H1 (cell line): ENCODE measurements around the gene ARL9. TPM values are rescaled to one million over a fixed set of nuclear protein-coding genes. Genes with fewer than 3 reads are reported as not detected.

Experiments
- CTCF ChIA-PET: fragments of 300-600 bp; sonication (Branson Sonifier 250); formaldehyde crosslinking; loops from one replicate; lab custom pipeline; 2021; ENCODE audit not compliant: partially characterized antibody; lab: Charles Lee
- POLR2A ChIA-PET: fragments of 300-600 bp; sonication (Branson Sonifier 250); formaldehyde crosslinking; loops from one replicate; lab custom pipeline; 2021; ENCODE audit warnings: inconsistent platforms; ENCODE audit not compliant: partially characterized antibody; lab: Charles Lee
- DNase-seq, 2 experiments: peaks; one replicate each; pipeline versions ENCODE4 v3.0.0 to v3.0.0-alpha.2; 2010 to 2022; ENCODE audit warnings: low spot score in 2 of 2, low read depth in 1 of 2, mixed read lengths in 1 of 2
- FAIRE-seq: peaks from 2 replicates; lab custom pipeline; 2011; peaks lifted over from hg19 to GRCh38; lab: Jason Lieb, UNC
- H2AFZ ChIP-seq: 2 replicates; pipeline ENCODE4 v1.8.1; 2012; ENCODE audit warnings: low read length, inconsistent platforms
- H2AK5ac ChIP-seq: 2 replicates; pipeline ENCODE4 v1.6.1; 2013; ENCODE audit warnings: low read depth, low read length
- H2BK120ac ChIP-seq: replicated peaks from 2 replicates; pipeline ENCODE3; 2013; ENCODE audit warnings: low read depth, low read length, inconsistent platforms
- H2BK12ac ChIP-seq: 2 replicates; pipeline ENCODE4 v1.6.1; 2013; ENCODE audit warnings: low read depth, low read length
- H2BK15ac ChIP-seq: 2 replicates; pipeline ENCODE4 v1.6.1; 2013; ENCODE audit warnings: low read length
- H2BK20ac ChIP-seq: 2 replicates; pipeline ENCODE4 v1.6.1; 2013; ENCODE audit warnings: low read length
- H2BK5ac ChIP-seq: 2 replicates; pipeline ENCODE4 v1.6.1; 2013; ENCODE audit warnings: low read depth, low read length
- H3K14ac ChIP-seq: 2 replicates; pipeline ENCODE4 v1.6.1; 2013; ENCODE audit warnings: inconsistent platforms; ENCODE audit not compliant: insufficient read length
- H3K18ac ChIP-seq: 2 replicates; pipeline ENCODE4 v1.6.1; 2013; ENCODE audit warnings: low read length; ENCODE audit errors: extremely low read depth
- H3K23ac ChIP-seq: 2 replicates; pipeline ENCODE4 v1.6.1; 2013; ENCODE audit warnings: inconsistent platforms; ENCODE audit not compliant: insufficient read length
- H3K23me2 ChIP-seq: 2 replicates; pipeline ENCODE4 v1.6.1; 2013; ENCODE audit warnings: low read depth, low read length
- H3K27ac ChIP-seq: 2 replicates; pipeline ENCODE4 v1.6.1; 2011; ENCODE audit warnings: low read depth, low read length, inconsistent platforms
- H3K27me3 ChIP-seq, 4 experiments: replicated peaks in 1 of 4; 1 replicate in 1 of 4; 2 replicates in 3 of 4; pipeline versions ENCODE4 v1.6.1 to v1.8.1; 2011 to 2013; ENCODE audit warnings: low read length in 3 of 4, mild to moderate bottlenecking in 3 of 4, inconsistent platforms in 2 of 4, mixed read lengths in 2 of 4, moderate library complexity in 1 of 4; ENCODE audit not compliant: control insufficient read depth in 3 of 4, insufficient read depth in 3 of 4; ENCODE audit errors: extremely low read depth in 1 of 4
- H3K36me3 ChIP-seq, 4 experiments: 2 replicates each; pipeline versions ENCODE4 v1.6.1 to v1.8.1; 2011 to 2013; ENCODE audit warnings: mild to moderate bottlenecking in 4 of 4, low read length in 3 of 4, moderate library complexity in 2 of 4, control low read depth in 1 of 4, inconsistent platforms in 1 of 4; ENCODE audit not compliant: insufficient read depth in 4 of 4, control insufficient read depth in 2 of 4
- H3K4ac ChIP-seq: replicated peaks from 2 replicates; pipeline ENCODE3; 2013; ENCODE audit warnings: low read length, low read depth, mixed read lengths, inconsistent platforms; ENCODE audit not compliant: insufficient read length
- H3K4me1 ChIP-seq, 4 experiments: replicated peaks in 1 of 4; 1 replicate in 1 of 4; 2 replicates in 3 of 4; pipeline versions ENCODE4 v1.6.1 to v1.8.1; 2011 to 2013; ENCODE audit warnings: low read length in 3 of 4, inconsistent platforms in 2 of 4, mixed read lengths in 1 of 4; ENCODE audit not compliant: insufficient read depth in 4 of 4, control insufficient read depth in 3 of 4
- H3K4me2 ChIP-seq, 2 experiments: 2 replicates each; pipeline versions ENCODE4 v1.6.1 to v1.8.1; 2011 to 2013; ENCODE audit warnings: low read depth in 2 of 2, low read length in 2 of 2, control low read depth in 1 of 2, inconsistent platforms in 1 of 2, mild to moderate bottlenecking in 1 of 2; ENCODE audit not compliant: insufficient read depth in 1 of 2
- H3K4me3 ChIP-seq, 4 experiments: fragments of 200-600, 300-600 bp in 1 of 4; sonication (generic), shearing (Covaris generic), sonication (Bioruptor Twin) in 1 of 4; 2 replicates each; pipeline versions ENCODE4 v1.5.1 to v1.8.1; 2011 to 2016; ENCODE audit warnings: low read length in 4 of 4, low read depth in 3 of 4, control low read depth in 2 of 4, inconsistent platforms in 2 of 4, mild to moderate bottlenecking in 2 of 4, mixed read lengths in 1 of 4, moderate library complexity in 1 of 4; ENCODE audit not compliant: insufficient read depth in 2 of 4; ENCODE audit errors: extremely low read depth in 1 of 4
- H3K56ac ChIP-seq: replicated peaks from 2 replicates; pipeline ENCODE3; 2013; ENCODE audit warnings: low read depth, mild to moderate bottlenecking, mixed read lengths, low read length, inconsistent platforms; ENCODE audit not compliant: insufficient read length
- H3K79me1 ChIP-seq: 2 replicates; pipeline ENCODE4 v1.6.1; 2013; ENCODE audit warnings: low read depth, low read length, control low read depth
- H3K79me2 ChIP-seq, 2 experiments: 2 replicates each; pipeline versions ENCODE4 v1.6.1 to v1.8.1; 2012 to 2013; ENCODE audit warnings: low read length in 2 of 2, mild to moderate bottlenecking in 2 of 2, inconsistent platforms in 1 of 2; ENCODE audit not compliant: insufficient read depth in 2 of 2, control insufficient read depth in 1 of 2
- H3K9ac ChIP-seq, 4 experiments: replicated peaks in 1 of 4; 1 replicate in 1 of 4; 2 replicates in 3 of 4; pipeline versions ENCODE4 v1.6.1 to v1.8.1; 2011 to 2013; ENCODE audit warnings: low read depth in 3 of 4, low read length in 3 of 4, control low read depth in 2 of 4, mild to moderate bottlenecking in 2 of 4, moderate library complexity in 2 of 4, inconsistent platforms in 1 of 4; ENCODE audit errors: extremely low read depth in 1 of 4
- H3K9me3 ChIP-seq, 2 experiments: 2 replicates each; pipeline versions ENCODE4 v1.6.1 to v1.8.1; 2012 to 2013; ENCODE audit warnings: mild to moderate bottlenecking in 2 of 2, moderate library complexity in 2 of 2, control low read depth in 1 of 2, inconsistent platforms in 1 of 2, low read depth in 1 of 2, low read length in 1 of 2, mixed read lengths in 1 of 2; ENCODE audit not compliant: insufficient read depth in 2 of 2
- H4K20me1 ChIP-seq, 2 experiments: replicated peaks in 1 of 2; 2 replicates each; pipeline versions ENCODE3 to v1.8.1; 2011 to 2013; ENCODE audit warnings: inconsistent platforms in 2 of 2, low read length in 2 of 2, mild to moderate bottlenecking in 1 of 2; ENCODE audit not compliant: insufficient read depth in 2 of 2, control insufficient read depth in 1 of 2
- H4K5ac ChIP-seq: 2 replicates; pipeline ENCODE4 v1.6.1; 2013; ENCODE audit warnings: low read length, low read depth, mixed read lengths, inconsistent platforms; ENCODE audit not compliant: insufficient read length
- H4K8ac ChIP-seq: 2 replicates; pipeline ENCODE4 v1.8.0; 2013; ENCODE audit warnings: mild to moderate bottlenecking, moderate library complexity, low read length, inconsistent platforms; ENCODE audit not compliant: insufficient read depth; ENCODE audit errors: extremely low read depth
- H4K91ac ChIP-seq: replicated peaks from 2 replicates; pipeline ENCODE3; 2013; ENCODE audit warnings: low read length, mixed read lengths, inconsistent platforms; ENCODE audit not compliant: insufficient read length
- CHD1 ChIP-seq: IDR thresholded peaks from 2 replicates; pipeline ENCODE4 v1.6.1; 2012; ENCODE audit warnings: low read depth, low read length, improper control_type of control experiment
- CHD2 ChIP-seq: IDR thresholded peaks from 2 replicates; pipeline ENCODE4 v1.6.1; 2012; ENCODE audit warnings: low read length, improper control_type of control experiment
- CTBP2 ChIP-seq: IDR thresholded peaks from 2 replicates; pipeline ENCODE4 v1.7.0; 2011; ENCODE audit warnings: borderline replicate concordance, mild to moderate bottlenecking, moderate library complexity, mixed read lengths, low read length; ENCODE audit not compliant: insufficient read depth, insufficient read length
- GTF2F1 ChIP-seq: IDR thresholded peaks from 2 replicates; pipeline ENCODE4 v1.6.1; 2012; ENCODE audit warnings: low read depth, low read length, improper control_type of control experiment, borderline replicate concordance
- NRF1 ChIP-seq: IDR thresholded peaks from 2 replicates; pipeline ENCODE4 v1.6.1; 2011; ENCODE audit warnings: mild to moderate bottlenecking, low read depth, low read length, improper control_type of control experiment
- POLR2AphosphoS5 ChIP-seq: IDR thresholded peaks from 2 replicates; pipeline ENCODE4 v1.6.1; 2011; ENCODE audit warnings: low read depth, low read length
- RFX5 ChIP-seq: IDR thresholded peaks from 2 replicates; pipeline ENCODE4 v1.6.1; 2011; ENCODE audit warnings: low read depth, low read length, improper control_type of control experiment, borderline replicate concordance
- YY1 ChIP-seq: IDR thresholded peaks from 2 replicates; pipeline ENCODE4 v1.6.1; 2011; ENCODE audit warnings: low read depth, mild to moderate bottlenecking, low read length
- WGBS, 2 experiments: shearing (Covaris generic) in 1 of 2; methylation state at CpG; one replicate each; pipeline versions ENCODE4 v1.1.6 to v1.1.7; 2013 to 2015; ENCODE audit warnings: low lambda C conversion rate in 2 of 2, mixed read lengths in 2 of 2, inconsistent platforms in 1 of 2, low coverage in 1 of 2, missing lambda C conversion rate in 1 of 2; ENCODE audit not compliant: insufficient replicate concordance in 2 of 2, insufficient coverage in 1 of 2, insufficient read length in 1 of 2; ENCODE audit errors: extremely low coverage in 1 of 2, missing lambda C conversion rate in 1 of 2; 5-methylcytosine and 5-hydroxymethylcytosine counted together
- polyA plus RNA-seq, 7 experiments: library from polyadenylated mRNA; depleted of rRNA in 3 of 7; stranded (reverse) in 5 of 7; unstranded in 2 of 7; fragments of >200 nt in 5 of 7; fragments of 200-250 nt in 2 of 7; gene quantifications; 1 replicate in 5 of 7; 2 replicates in 1 of 7; 4 replicates in 1 of 7; pipeline versions ENCODE4 v1.2.1 to v1.2.3, GENCODE V29; 2011 to 2013; ENCODE audit warnings: missing spikeins in 2 of 7, mixed read lengths in 2 of 7
- total RNA-seq: library from RNA; stranded (reverse); fragmentation: NEBNext Ultra II Directional; extraction: Animal tissue kit (Norgen Biotek cat#: 25700); gene quantifications from 2 replicates; pipeline ENCODE4 v1.2.1, GENCODE V29; 2021

Gene ARL9
- total and polyA plus RNA-seq, 2 of the 8 experiments (the other 6 are each of a cell fraction or from before 2014, with no cell fraction given) = 0.60 to 0.76 TPM

DNA sequence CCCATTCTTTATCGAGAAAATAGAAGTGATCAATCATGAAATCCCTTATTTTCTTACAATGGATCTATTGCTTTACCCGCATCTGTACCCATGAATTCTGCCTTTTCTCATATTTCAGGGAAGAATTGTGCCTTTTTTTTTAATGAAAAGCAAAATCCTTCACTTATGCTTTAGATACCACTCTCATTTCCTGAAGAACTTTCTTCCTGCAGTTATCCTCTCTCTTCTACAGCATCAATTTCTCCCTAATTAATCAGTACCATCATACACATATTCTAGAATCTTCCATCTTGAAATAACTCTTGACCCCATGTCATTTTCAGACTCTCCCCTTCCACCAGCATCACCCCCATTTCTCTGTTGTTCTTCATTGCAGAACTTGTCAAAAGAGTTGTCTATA lies 26.6 kb downstream of the ARL9 start:
- no peak overlapping the region for H2BK12ac ChIP-seq
- peaks cover 9% of the 10 kb centered on the region for H3K23me2 ChIP-seq
- H3K79me2 ChIP-seq = no peaks in the 10 kb centered on the region
- H3K23ac ChIP-seq = no peak overlapping the region
- no peak for TF ChIP-seq NRF1
- TF ChIP-seq CHD1 = no peak
- no peak for TF ChIP-seq YY1
- TF ChIP-seq GTF2F1 = no peak
- no peak for TF ChIP-seq CHD2
- no peak for TF ChIP-seq RFX5
- no peak for TF ChIP-seq CTBP2
- TF ChIP-seq POLR2AphosphoS5 = no peak
- no peak overlapping the region for H2BK15ac ChIP-seq
- H3K4me1 ChIP-seq = no peaks in the 10 kb centered on the region; a peak in 2 of 7 replicates
- peaks cover 18 to 33% (median 25%) of the 10 kb centered on the region in 4 experiments for H3K27me3 ChIP-seq
- H4K20me1 ChIP-seq = no peaks in the 10 kb centered on the region
- H2AK5ac ChIP-seq = no peak overlapping the region
- H2BK120ac ChIP-seq = no peak overlapping the region
- no peak overlapping the region for H2BK5ac ChIP-seq
- H3K9me3 ChIP-seq = no peaks in the 10 kb centered on the region
- no peak overlapping the region for H2AFZ ChIP-seq
- H2BK20ac ChIP-seq = no peak overlapping the region
- no peak overlapping the region for H3K14ac ChIP-seq
- ChIA-PET CTCF (interaction anchor here (1.6 kb wide), 1 partner anchor 15 kb away, joined by 4 read pairs; no protein-coding TSS in a partner anchor), POLR2A (interaction anchor here (2.6 kb wide), 1 partner anchor 96 kb away, joined by 8 read pairs; the partner anchor contains the start of genes PAICS and PPAT)
- DNase-seq (no peak), FAIRE-seq (no peak)
- H3K36me3 ChIP-seq = no peaks in the 10 kb centered on the region
- H3K79me1 ChIP-seq = no peaks in the 10 kb centered on the region
- no peak overlapping the region for H3K9ac ChIP-seq
- H3K4me2 ChIP-seq = no peak overlapping the region
- WGBS, 2 experiments = 92% methylated on average over 2 of the region's 2 CpGs; no CpG with 5 or more reads in 1 of the 2 experiments
- no peak overlapping the region for H3K4me3 ChIP-seq
- H3K4ac ChIP-seq = no peak overlapping the region
- H3K27ac ChIP-seq = no peak overlapping the region
- no peak overlapping the region for H3K18ac ChIP-seq
- H4K5ac ChIP-seq = no peak overlapping the region
- H4K8ac ChIP-seq = no peak overlapping the region
- no peak overlapping the region for H4K91ac ChIP-seq
- H3K56ac ChIP-seq = no peak overlapping the region
